GM21423 (cell line): ENCODE measurements around the gene RNFT1.
"Not testable (repeated sequence)": the region's sequence is repeated elsewhere in the genome, so short reads cannot be mapped to it uniquely, and the experiment has no call there.

Experiments
- ATAC-seq: cut with Tn5 transposase; IDR thresholded peaks from one replicate; pipeline ENCODE4 v1.9.1; 2021; ENCODE audit warnings: mild to moderate bottlenecking, moderate library complexity; ENCODE audit not compliant: unreplicated experiment

RNFT1 gene

DNA sequence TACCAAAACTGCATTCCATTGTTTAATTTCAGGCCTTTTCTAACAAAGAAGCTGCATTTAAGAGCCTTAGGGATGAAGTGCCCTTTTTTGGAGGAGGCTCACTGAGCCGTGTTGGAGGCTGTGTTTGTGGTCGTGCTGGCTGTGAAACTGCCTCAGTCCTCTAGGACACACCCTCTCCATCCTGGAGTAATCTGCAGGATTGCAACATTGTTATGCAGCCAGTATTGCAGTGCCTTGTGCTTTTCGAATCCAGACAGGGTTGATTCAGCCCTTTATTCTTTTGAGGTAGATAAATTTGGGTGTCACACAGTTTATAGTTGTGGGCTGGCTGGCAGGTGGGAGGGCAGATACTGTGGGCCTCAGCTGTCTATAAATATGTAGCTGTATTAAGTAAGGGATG, 33.8 kb downstream of the RNFT1 start:
- not testable (repeated sequence) for ATAC-seq

DNA sequence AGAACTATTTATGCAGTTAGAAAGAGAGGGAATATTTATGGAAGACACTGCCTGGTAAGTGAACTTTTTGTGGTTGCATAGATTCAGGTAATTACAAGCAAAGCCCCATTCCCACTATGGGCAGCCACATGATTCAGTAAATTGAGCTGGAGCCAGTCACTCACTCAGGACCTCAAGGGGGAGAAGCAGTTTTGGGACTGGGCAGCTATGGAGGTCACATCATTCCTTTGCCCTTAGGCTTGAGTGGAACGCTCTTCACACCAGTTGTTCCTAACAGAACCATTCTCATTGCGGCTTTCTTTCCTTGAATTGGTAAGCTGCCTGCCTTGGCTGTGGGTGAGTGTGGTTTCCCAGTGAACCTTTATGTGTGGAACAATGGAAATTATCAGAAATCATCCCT, 34.4 kb downstream of the RNFT1 start:
- not testable (repeated sequence) for ATAC-seq

DNA sequence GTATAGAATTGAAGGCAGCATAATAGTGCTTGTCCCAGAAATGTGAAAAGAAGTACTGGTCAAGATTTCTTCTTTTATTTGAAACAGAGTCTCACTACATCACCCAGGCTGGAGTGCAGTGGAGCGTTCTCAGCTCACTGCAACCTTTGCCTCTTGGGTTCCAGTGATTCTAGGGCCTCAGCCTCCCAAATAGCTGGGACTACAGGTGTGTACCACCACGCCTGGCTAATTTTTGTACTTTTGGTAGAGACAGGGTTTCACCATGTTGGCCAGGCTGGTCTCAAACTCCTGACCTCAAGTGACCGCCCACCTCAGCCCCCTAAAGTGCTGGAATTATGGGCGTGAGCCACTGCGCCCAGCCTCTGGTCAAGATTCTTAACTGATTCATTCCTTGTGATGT, 43.9 kb downstream of the RNFT1 start:
- not testable (repeated sequence) for ATAC-seq

DNA sequence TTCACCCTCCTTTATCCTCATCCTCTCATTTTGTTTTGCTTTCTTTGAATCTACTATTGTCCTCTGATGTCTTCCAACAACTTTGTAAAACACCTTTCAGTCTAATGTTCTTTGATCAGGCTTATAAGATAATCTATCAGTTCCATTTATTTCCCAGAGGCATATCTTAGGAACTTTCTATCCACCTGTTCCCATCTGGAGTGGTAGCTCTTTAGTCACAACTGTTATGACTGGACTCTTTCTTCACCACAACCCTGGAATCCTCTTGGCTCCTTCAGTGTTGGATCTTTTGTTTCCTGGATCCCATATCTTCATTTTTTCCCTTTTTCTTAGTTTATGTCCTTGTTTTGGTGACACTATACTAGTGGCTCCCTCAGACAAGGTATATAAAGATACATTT, 48.1 kb downstream of the RNFT1 start:
- no peak for ATAC-seq

DNA sequence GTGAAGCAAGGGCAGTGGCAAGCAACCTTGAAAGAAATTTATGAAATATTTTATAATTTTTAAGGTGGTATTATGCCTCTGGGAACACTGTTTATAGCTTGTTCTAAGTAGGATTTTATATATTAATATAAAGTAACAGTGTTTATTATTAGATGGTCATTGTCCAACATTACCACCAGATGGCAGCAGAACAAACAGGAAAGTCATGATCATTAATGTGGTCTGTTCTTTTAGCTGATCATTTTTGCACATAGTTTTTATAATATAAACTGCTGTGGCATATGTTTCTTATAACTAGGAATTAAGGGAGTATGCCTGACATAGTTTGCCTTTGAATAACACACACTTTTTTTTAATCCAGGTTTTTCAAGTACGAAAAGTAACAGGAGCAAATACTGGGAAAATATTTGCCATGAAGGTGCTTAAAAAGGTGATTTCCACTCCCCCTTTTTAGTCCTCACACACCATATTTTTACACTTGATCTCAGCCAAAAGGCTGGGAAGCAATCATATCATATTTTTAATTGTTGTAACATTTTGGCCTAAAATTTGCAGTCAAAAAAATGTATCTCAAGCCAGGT, 50.2 kb downstream of the RNFT1 start:
- no peak for ATAC-seq

DNA sequence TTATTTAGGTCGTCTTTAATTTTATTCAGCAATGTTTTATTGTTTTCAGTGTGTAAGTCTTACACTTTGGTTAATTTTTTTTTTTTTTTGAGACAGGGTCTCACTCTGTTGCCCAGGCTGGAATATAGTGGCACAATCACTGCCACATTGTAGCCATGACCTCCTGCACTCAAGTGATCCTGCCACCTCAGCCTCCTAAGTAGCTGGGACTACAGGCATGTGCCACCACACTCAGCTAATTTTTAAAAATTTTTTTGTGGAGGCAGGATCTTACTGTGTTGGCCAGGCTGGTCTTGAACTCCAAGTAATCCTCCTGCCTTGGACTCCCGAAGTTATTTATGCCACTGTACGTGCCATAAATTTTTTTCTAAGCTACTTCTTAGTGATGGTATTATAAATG, 57.1 kb downstream of the RNFT1 start:
- ATAC-seq = no peak

DNA sequence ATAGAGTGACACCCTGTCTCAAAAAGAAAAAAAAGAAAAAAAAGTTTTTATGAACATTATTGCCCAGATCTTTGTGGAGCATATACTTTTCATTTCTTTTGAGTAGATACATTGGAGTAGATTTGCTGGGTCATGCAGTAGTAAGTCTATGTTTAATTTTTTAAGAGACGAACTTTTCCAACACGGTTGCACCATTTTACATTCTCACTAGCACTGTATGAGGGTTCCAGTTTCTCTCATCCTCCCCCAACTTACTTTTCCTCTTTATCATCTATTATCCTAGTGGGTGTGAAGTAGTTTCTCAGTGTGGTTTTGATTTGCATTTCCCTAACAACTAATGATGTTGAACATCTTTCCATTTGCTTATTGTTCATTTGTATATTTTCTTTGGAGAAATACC, 61.1 kb downstream of the RNFT1 start:
- no peak for ATAC-seq
